Testis (tissue), 2 donors: Measurements from ENCODE around the gene SORL1-AS1.

ENCODE experiments used
- POLR2A ChIP-seq: fragments of 450-650 bp; IDR thresholded peaks from one replicate; pipeline ENCODE4 v1.6.1; 2017; ENCODE audit warnings: antibody characterized with exemption, mild to moderate bottlenecking, moderate library complexity
- TF ChIP-seq, protein P1 (sequence below), 3 experiments: fragments of 450-650 bp in 2 of 3; fragments of 200-600 bp in 1 of 3; sonication (generic) in 1 of 3; IDR thresholded peaks; one replicate each; pipeline ENCODE4 v1.5.1; 2016 to 2019; ENCODE audit warnings: antibody characterized with exemption in 3 of 3, mild to moderate bottlenecking in 2 of 3, moderate library complexity in 1 of 3

DNA sequence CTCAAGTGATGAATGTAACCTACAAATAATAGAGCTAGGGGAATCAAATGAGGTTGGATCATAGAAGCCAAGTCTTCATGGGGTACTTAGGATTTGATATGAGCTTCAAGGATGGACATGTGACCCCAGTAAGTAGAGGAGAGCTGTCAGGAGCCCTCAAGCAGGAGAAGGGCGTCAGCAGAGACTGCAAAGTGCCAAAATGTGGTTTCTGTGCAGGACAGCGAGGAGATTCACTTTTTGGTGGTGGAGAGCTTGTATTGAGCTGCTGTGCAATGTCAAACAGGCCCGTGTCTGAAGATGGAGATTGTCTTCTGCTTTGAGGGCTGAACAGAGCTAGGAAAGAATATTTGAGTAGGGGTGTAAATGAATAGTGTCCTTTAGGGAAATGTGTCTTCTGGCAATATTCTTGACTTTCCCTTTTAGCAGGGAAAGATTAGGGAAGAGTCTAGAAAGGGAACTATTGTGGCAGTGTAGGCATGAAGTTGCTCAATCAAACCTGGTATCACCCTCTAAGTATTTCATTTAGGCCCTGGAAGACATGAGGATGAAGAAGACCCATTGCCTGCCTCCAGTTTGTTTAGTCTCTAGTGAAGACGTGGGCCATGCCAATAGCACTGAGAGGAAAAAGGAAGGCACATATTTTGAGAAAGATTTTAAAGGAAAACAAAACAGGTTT lies 31.2 kb upstream of the SORL1-AS1 start:
- TF ChIP-seq, protein P1, sequence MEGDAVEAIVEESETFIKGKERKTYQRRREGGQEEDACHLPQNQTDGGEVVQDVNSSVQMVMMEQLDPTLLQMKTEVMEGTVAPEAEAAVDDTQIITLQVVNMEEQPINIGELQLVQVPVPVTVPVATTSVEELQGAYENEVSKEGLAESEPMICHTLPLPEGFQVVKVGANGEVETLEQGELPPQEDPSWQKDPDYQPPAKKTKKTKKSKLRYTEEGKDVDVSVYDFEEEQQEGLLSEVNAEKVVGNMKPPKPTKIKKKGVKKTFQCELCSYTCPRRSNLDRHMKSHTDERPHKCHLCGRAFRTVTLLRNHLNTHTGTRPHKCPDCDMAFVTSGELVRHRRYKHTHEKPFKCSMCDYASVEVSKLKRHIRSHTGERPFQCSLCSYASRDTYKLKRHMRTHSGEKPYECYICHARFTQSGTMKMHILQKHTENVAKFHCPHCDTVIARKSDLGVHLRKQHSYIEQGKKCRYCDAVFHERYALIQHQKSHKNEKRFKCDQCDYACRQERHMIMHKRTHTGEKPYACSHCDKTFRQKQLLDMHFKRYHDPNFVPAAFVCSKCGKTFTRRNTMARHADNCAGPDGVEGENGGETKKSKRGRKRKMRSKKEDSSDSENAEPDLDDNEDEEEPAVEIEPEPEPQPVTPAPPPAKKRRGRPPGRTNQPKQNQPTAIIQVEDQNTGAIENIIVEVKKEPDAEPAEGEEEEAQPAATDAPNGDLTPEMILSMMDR (IDR thresholded peaks at IDR 0.05), result no peak
- TF ChIP-seq POLR2A, result no peak
